Adrenal gland (tissue), 12 donors: ENCODE data around the gene NIPBL. TPM values are rescaled to one million over a fixed set of nuclear protein-coding genes. Genes with fewer than 3 reads are reported as not detected.
"Not testable (repeated sequence)": the region's sequence is repeated elsewhere in the genome, so short reads cannot be mapped to it uniquely, and the experiment has no call there.

Experiments used
- DNase-seq, 7 donors: peaks; one replicate each; pipeline ENCODE4 v3.0.0-alpha.2; 2019 to 2020
- H3K27ac ChIP-seq, 5 donors: fragments of 200-600 bp; sonication (generic) in 4 of 5; 1 replicate in 3 of 5; 2 replicates in 2 of 5; pipeline versions ENCODE4 v1.5.1 to v1.8.0; 2016 to 2020; ENCODE audit warnings: mild to moderate bottlenecking in 1 of 5
- H3K27me3 ChIP-seq: fragments of 200-600 bp; 2 replicates; pipeline ENCODE4 v1.8.0; 2021
- H3K36me3 ChIP-seq, 2 donors: fragments of 200-600 bp; replicated peaks in 1 of 2; 1 replicate in 1 of 2; 2 replicates in 1 of 2; pipeline versions ENCODE4 v1.5.1 to v1.8.0; 2018 to 2022
- H3K4me1 ChIP-seq, 2 donors: fragments of 200-600 bp; replicated peaks in 1 of 2; 1 replicate in 1 of 2; 2 replicates in 1 of 2; pipeline versions ENCODE4 v1.5.1 to v1.8.0; 2018 to 2021
- H3K4me3 ChIP-seq, 4 donors: fragments of 200-600 bp; sonication (generic) in 3 of 4; one replicate each; pipeline ENCODE4 v1.5.1; 2016 to 2018
- H3K9me3 ChIP-seq, 3 donors: fragments of 200-600 bp; sonication (generic) in 1 of 3; replicated peaks in 1 of 3; 1 replicate in 2 of 3; 2 replicates in 1 of 3; pipeline versions ENCODE4 v1.5.1 to v1.8.0; 2016 to 2021
- CTCF ChIP-seq, 6 experiments: fragments of 450-650 bp in 4 of 6; fragments of 200-600 bp in 2 of 6; sonication (generic) in 1 of 6; IDR thresholded peaks; 1 replicate in 5 of 6; 2 replicates in 1 of 6; pipeline versions ENCODE4 v1.5.1 to v1.8.0; 2016 to 2021; ENCODE audit warnings: antibody characterized with exemption in 6 of 6, mild to moderate bottlenecking in 2 of 6, moderate library complexity in 1 of 6
- POLR2A ChIP-seq, 2 donors: fragments of 450-650 bp; IDR thresholded peaks; one replicate each; pipeline ENCODE4 v1.6.1; 2017; ENCODE audit warnings: antibody characterized with exemption in 2 of 2, mild to moderate bottlenecking in 2 of 2, moderate library complexity in 1 of 2
- WGBS, 4 donors: extraction: QIAGEN DNeasy Blood & Tissue Kit in 2 of 4; methylation state at CpG; one replicate each; pipeline versions ENCODE4 v1.1.5 to v1.1.7; 2013 to 2017; 5-methylcytosine and 5-hydroxymethylcytosine counted together
- intact Hi-C, 2 donors: fragments of 100-400 bp; cut with DNase I; formaldehyde crosslinking; loops; one replicate each; pipeline versions ENCODE4 v1.14.1 to v1.15.0; 2022 to 2023
- polyA plus RNA-seq, 3 donors: library from polyadenylated mRNA; stranded (reverse); fragments of 200-250 nt in 2 of 3; fragments of 350-450 nt in 1 of 3; fragmentation: Illumina TruSeq in 1 of 3; extraction: RNeasy Lipid Tissue Mini Kit (QIAGEN cat#74804) in 1 of 3; gene quantifications; one replicate each; pipeline ENCODE4 v1.2.3, GENCODE V29; 2013 to 2014
- total RNA-seq, 9 donors: library from RNA; depleted of rRNA in 4 of 9; stranded (reverse); fragments of >200 nt in 4 of 9; fragments of 120-200 nt in 1 of 9; fragmentation: NEBNext Ultra II Directional in 1 of 9; extraction: Animal tissue kit (Norgen Biotek cat#: 25700) in 1 of 9; gene quantifications; one replicate each; pipeline versions ENCODE4 v1.1.0 to v1.2.4, GENCODE V29; 2013 to 2023
- donor health status: healthy with polysubstance abuse.
- donor health status: Bipolar disorder and iron deficiency.
- donor health status: DM: yes; HTN: yes; CAD: no.
- donor health status: DM: no; HTN: no; CAD: no.
- donor health status: DM: no; HTN: no; CAD: no.
- donor health status: DM: yes; HTN: yes; CAD: no.

Gene NIPBL
- total and polyA plus RNA-seq, 12 donors = 15.7 to 54.5 (median 41.9) TPM

- no peaks in the 10 kb centered on the region for H3K36me3 ChIP-seq
- H3K4me3 ChIP-seq = no peak overlapping the region
- TF ChIP-seq POLR2A (IDR thresholded peaks at IDR 0.05) (no peak), CTCF (IDR thresholded peaks at IDR 0.05) (no peak)
- no peaks in the 10 kb centered on the region for H3K4me1 ChIP-seq
- no peaks in the 10 kb centered on the region for H3K9me3 ChIP-seq
- no peak overlapping the region for H3K27ac ChIP-seq
- WGBS, 4 donors = 86 to 98% (median 93%) methylated on average over 1 of the region's 1 CpG
- no peak for DNase-seq
- H3K27me3 ChIP-seq = no peaks in the 10 kb centered on the region
- intact Hi-C loops = no loop called here
Measured at GRCh38 chr5:37077146-37077545, 200.6 kb downstream of the NIPBL start.

GRCh38 chr5:37080697-37081096, 204.1 kb downstream of the NIPBL start:
- Histone ChIP-seq H3K27ac (no peak overlapping the region), H3K9me3 (no peaks in the 10 kb centered on the region), H3K4me3 (no peak overlapping the region), H3K36me3 (no peaks in the 10 kb centered on the region), H3K4me1 (no peaks in the 10 kb centered on the region), H3K27me3 (no peaks in the 10 kb centered on the region)
- TF ChIP-seq CTCF (IDR thresholded peaks at IDR 0.05) (no peak), POLR2A (IDR thresholded peaks at IDR 0.05) (no peak)
- 90 to 97% (median 96%) methylated on average over 3 of the region's 3 CpGs for WGBS, 4 donors
- DNase-seq = no peak
- intact Hi-C loops = no loop called here

GRCh38 chr5:37082977-37083376, 206.4 kb downstream of the NIPBL start:
- H3K4me3 ChIP-seq, intact Hi-C loops, H3K9me3 ChIP-seq, H3K4me1 ChIP-seq, H3K27me3 ChIP-seq, DNase-seq, H3K27ac ChIP-seq, H3K36me3 ChIP-seq: not testable (repeated sequence)
- WGBS, 4 donors = 64 to 90% (median 83%) methylated on average over 2 of the region's 2 CpGs

- H3K4me1 ChIP-seq, DNase-seq, H3K4me3 ChIP-seq, H3K9me3 ChIP-seq, H3K27me3 ChIP-seq, H3K36me3 ChIP-seq, H3K27ac ChIP-seq, intact Hi-C loops: not testable (repeated sequence)
- 74 to 92% (median 85%) methylated on average over 1 of the region's 1 CpG for WGBS, 4 donors
Measured at GRCh38 chr5:37086026-37086425, 209.5 kb downstream of the NIPBL start.

- Histone ChIP-seq H3K4me1 (no peaks in the 10 kb centered on the region), H3K4me3 (no peak overlapping the region), H3K27me3 (no peaks in the 10 kb centered on the region), H3K36me3 (no peaks in the 10 kb centered on the region), H3K27ac (no peak overlapping the region), H3K9me3 (no peaks in the 10 kb centered on the region)
- intact Hi-C loops = no loop called here
- TF ChIP-seq POLR2A (IDR thresholded peaks at IDR 0.05) = no peak
- no peak for TF ChIP-seq CTCF (IDR thresholded peaks at IDR 0.05)
- 81 to 86% (median 82%) methylated on average over 12 of the region's 12 CpGs for WGBS, 4 donors
- DNase-seq = no peak
Measured at GRCh38 chr5:37086466-37087173, 210.1 kb downstream of the NIPBL start.
